H1 (cell line): ENCODE data around the gene CXCR1.

Source experiments
- ATF3 ChIP-seq: IDR thresholded peaks from 2 replicates; pipeline ENCODE4 v1.6.1; 2011; ENCODE audit warnings: low read depth, mild to moderate bottlenecking, low read length; ENCODE audit not compliant: insufficient read depth
- CHD2 ChIP-seq: IDR thresholded peaks from 2 replicates; pipeline ENCODE4 v1.6.1; 2012; ENCODE audit warnings: low read length, improper control_type of control experiment
- CTCF ChIP-seq, 3 experiments: IDR thresholded peaks; 1 replicate in 2 of 3; 2 replicates in 1 of 3; pipeline versions ENCODE4 v1.5.1 to v1.6.1; 2011; ENCODE audit warnings: low read length in 3 of 3, mild to moderate bottlenecking in 3 of 3, inconsistent platforms in 2 of 3, low read depth in 1 of 3, moderate library complexity in 1 of 3; ENCODE audit not compliant: insufficient read depth in 1 of 3; ENCODE audit errors: control extremely low read depth in 1 of 3
- EP300 ChIP-seq, 2 experiments: IDR thresholded peaks; 1 replicate in 1 of 2; 2 replicates in 1 of 2; pipeline ENCODE4 v1.6.1; 2011 to 2012; ENCODE audit warnings: low read depth in 2 of 2, low read length in 2 of 2, mild to moderate bottlenecking in 2 of 2, borderline replicate concordance in 1 of 2, inconsistent platforms in 1 of 2, moderate library complexity in 1 of 2
- EZH2 ChIP-seq: fragments of 200-600 bp; sonication (generic); IDR thresholded peaks from 2 replicates; pipeline ENCODE4 v1.7.1; 2012; ENCODE audit warnings: low read depth, mild to moderate bottlenecking, moderate library complexity, low read length, inconsistent platforms; ENCODE audit not compliant: severe bottlenecking
- GABPA ChIP-seq: IDR thresholded peaks from 2 replicates; pipeline ENCODE4 v1.6.1; 2011; ENCODE audit warnings: mild to moderate bottlenecking, low read length, moderate library complexity, borderline replicate concordance; ENCODE audit not compliant: insufficient read depth
- GTF2F1 ChIP-seq: IDR thresholded peaks from 2 replicates; pipeline ENCODE4 v1.6.1; 2012; ENCODE audit warnings: low read depth, low read length, improper control_type of control experiment, borderline replicate concordance
- HDAC6 ChIP-seq: IDR thresholded peaks from one replicate; pipeline ENCODE4 v1.7.1; 2012; ENCODE audit warnings: low read depth, mild to moderate bottlenecking, inconsistent platforms, low read length, moderate library complexity
- MAFK ChIP-seq: IDR thresholded peaks from 2 replicates; pipeline ENCODE4 v1.6.1; 2012; ENCODE audit warnings: low read depth, mild to moderate bottlenecking, improper control_type of control experiment, low read length
- POLR2A ChIP-seq, 2 experiments: IDR thresholded peaks; 1 replicate in 1 of 2; 2 replicates in 1 of 2; pipeline ENCODE4 v1.6.1; 2011; ENCODE audit warnings: low read depth in 2 of 2, low read length in 2 of 2, mild to moderate bottlenecking in 2 of 2; ENCODE audit errors: control extremely low read depth in 1 of 2
- RAD21 ChIP-seq, 2 experiments: IDR thresholded peaks in 1 of 2; conservative IDR thresholded peaks in 1 of 2; 2 replicates each; pipeline ENCODE4 v1.6.1; 2011; ENCODE audit warnings: low read depth in 2 of 2, low read length in 2 of 2, improper control_type of control experiment in 1 of 2, inconsistent platforms in 1 of 2, mild to moderate bottlenecking in 1 of 2, moderate library complexity in 1 of 2
- TAF1 ChIP-seq: IDR thresholded peaks from 2 replicates; pipeline ENCODE4 v1.6.1; 2011; ENCODE audit warnings: mild to moderate bottlenecking, low read depth, low read length
- USF2 ChIP-seq: IDR thresholded peaks from 2 replicates; pipeline ENCODE4 v1.6.1; 2011; ENCODE audit warnings: low read length, improper control_type of control experiment
- TF ChIP-seq, protein P1 (sequence below): IDR thresholded peaks from 2 replicates; pipeline ENCODE4 v1.6.1; 2012; ENCODE audit warnings: inconsistent platforms

DNA sequence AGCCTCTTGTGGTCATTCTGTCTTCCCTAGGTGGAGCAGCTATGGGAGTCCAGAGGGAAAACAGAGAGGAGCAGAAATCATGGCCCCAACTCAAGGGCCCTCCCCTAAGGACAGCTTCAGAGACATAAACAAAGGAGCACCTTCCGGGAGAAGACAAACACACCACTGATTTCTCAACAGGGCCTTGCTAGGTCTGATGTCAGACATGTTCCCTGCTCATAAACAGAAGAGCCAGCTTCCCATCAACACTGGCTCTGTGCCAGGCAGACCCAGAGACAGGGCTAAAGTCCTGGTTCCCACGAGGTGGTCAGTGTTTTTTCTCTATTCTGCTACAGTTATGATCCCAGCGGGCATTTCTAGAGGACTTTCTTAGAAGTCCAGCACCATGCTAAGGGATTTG, 21.6 kb downstream of the CXCR1 start:
- TF ChIP-seq CTCF (IDR thresholded peaks at IDR 0.05; ENCODE audit: control extremely low read depth in 1 of 3, insufficient read depth in 1 of 3, low read depth in 1 of 3, low read length in 3 of 3) (no peak), POLR2A (IDR thresholded peaks at IDR 0.05; ENCODE audit: control extremely low read depth in 1 of 2, low read depth in 2 of 2, low read length in 2 of 2) (no peak), MAFK (no peak), USF2 (no peak), HDAC6 (no peak), GABPA (no peak), RAD21 (IDR thresholded peaks at IDR 0.05 in 1 of 2, conservative IDR thresholded peaks at IDR 0.05 in 1 of 2; ENCODE audit: low read depth in 2 of 2, low read length in 2 of 2) (no peak), EP300 (IDR thresholded peaks at IDR 0.05; ENCODE audit: borderline replicate concordance in 1 of 2, low read depth in 2 of 2, low read length in 2 of 2) (no peak), EZH2 (no peak), CHD2 (no peak), GTF2F1 (no peak), TAF1 (no peak), ATF3 (no peak)
- TF ChIP-seq, protein P1, sequence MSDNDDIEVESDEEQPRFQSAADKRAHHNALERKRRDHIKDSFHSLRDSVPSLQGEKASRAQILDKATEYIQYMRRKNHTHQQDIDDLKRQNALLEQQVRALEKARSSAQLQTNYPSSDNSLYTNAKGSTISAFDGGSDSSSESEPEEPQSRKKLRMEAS = no peak
